Measurements from ENCODE around the gene NPTX2. TPM values are rescaled to one million over a fixed set of nuclear protein-coding genes. Genes with fewer than 3 reads are reported as not detected.

The NPTX2 gene
- total RNA-seq, 4 donors from 2014 or later, result 22.4 to 52.5 (median 30.1) TPM

DNA sequence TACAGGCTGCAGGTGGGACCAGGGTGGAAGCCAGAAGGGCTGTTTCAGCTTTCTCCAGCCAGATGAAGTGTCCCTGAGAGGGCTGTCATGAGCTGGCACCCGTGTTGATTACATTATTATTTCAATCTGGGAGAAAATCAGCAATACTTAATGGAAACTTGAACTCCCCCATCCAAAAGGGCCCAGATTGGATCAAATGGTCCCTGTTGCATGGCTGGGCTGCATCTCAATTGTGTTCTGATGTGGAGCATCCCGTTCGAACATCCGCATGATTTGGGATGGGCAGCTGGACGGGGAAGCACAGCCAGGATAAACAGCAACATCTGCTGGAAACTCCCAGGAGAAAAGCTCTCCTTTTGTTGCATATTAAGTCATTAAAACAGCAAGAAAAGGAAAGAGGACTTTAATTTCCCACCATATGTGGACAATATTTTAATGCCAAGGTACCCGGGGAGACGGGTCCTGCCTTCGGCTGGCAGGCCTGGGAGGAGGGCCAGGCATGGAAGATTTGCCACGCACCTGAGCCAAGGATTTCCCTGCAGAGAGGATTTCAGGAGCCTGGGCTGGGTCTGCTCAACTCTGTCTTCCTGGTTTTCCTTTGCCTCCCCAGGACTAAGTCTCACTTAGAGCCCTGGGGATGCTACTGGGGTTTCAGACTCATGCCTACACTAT is 52.4 kb downstream of the NPTX2 start:
- no peak for DNase-seq (ENCODE audit: extremely low spot score)
- 53% methylated on average over 5 of the region's 9 CpGs for WGBS
- H3K36me3 ChIP-seq, result no peaks in the 10 kb centered on the region
- no peak overlapping the region for H3K27ac ChIP-seq (replicated peaks in 1 of 4)
- H3K4me1 ChIP-seq, result no peaks in the 10 kb centered on the region
- H3K27me3 ChIP-seq, result peaks cover 0 to 18% (median 0%) of the 10 kb centered on the region in 4 donors
- no peak overlapping the region for H3K4me3 ChIP-seq
- TF ChIP-seq POLR2A (IDR thresholded peaks at IDR 0.05; ENCODE audit: low read depth), result no peak
- TF ChIP-seq, protein P1, sequence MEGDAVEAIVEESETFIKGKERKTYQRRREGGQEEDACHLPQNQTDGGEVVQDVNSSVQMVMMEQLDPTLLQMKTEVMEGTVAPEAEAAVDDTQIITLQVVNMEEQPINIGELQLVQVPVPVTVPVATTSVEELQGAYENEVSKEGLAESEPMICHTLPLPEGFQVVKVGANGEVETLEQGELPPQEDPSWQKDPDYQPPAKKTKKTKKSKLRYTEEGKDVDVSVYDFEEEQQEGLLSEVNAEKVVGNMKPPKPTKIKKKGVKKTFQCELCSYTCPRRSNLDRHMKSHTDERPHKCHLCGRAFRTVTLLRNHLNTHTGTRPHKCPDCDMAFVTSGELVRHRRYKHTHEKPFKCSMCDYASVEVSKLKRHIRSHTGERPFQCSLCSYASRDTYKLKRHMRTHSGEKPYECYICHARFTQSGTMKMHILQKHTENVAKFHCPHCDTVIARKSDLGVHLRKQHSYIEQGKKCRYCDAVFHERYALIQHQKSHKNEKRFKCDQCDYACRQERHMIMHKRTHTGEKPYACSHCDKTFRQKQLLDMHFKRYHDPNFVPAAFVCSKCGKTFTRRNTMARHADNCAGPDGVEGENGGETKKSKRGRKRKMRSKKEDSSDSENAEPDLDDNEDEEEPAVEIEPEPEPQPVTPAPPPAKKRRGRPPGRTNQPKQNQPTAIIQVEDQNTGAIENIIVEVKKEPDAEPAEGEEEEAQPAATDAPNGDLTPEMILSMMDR (IDR thresholded peaks at IDR 0.05), result no peak
- TF ChIP-seq POLR2AphosphoS5 (IDR thresholded peaks at IDR 0.05), result no peak
- TF ChIP-seq EP300 (IDR thresholded peaks at IDR 0.05), result no peak
- H3K9me3 ChIP-seq, result peaks cover 0 to 27% (median 15%) of the 10 kb centered on the region in 4 donors
- intact Hi-C loops (cut with DNase I), result no loop called here

DNA sequence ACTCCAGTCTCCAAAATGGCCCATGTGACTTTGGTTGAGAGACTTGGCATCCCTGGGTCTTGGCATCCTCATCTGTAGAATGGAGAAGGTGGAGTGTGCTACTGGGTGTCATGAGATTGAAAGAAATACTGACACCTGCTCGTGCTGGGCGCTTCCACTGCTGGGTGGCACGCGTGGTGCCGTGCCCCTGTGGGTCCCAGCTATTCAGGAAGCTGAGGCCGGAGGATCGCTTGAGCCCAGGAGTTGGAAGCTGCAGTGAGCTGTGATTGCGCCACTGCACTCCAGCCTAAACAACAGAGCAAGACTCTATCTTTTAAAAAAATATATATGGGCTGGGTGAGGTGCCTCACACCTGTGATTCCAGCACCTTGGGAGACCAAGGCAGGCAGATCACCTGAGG is 53.1 kb downstream of the NPTX2 start:
- Histone ChIP-seq H3K4me1 (no peaks in the 10 kb centered on the region), H3K4me3 (no peak overlapping the region), H3K36me3 (no peaks in the 10 kb centered on the region), H3K27me3 (peaks cover 0 to 12% (median 0%) of the 10 kb centered on the region in 4 donors), H3K9me3 (peaks cover 0 to 24% (median 14%) of the 10 kb centered on the region in 4 donors), H3K27ac (replicated peaks in 1 of 4) (no peak overlapping the region)
- intact Hi-C loops (cut with DNase I), result no loop called here
- 94% methylated on average over 8 of the region's 8 CpGs for WGBS
- TF ChIP-seq, protein P1 (IDR thresholded peaks at IDR 0.05), result no peak
- TF ChIP-seq EP300 (IDR thresholded peaks at IDR 0.05) (no peak), POLR2AphosphoS5 (IDR thresholded peaks at IDR 0.05) (no peak), POLR2A (IDR thresholded peaks at IDR 0.05; ENCODE audit: low read depth) (no peak)
- no peak for DNase-seq (ENCODE audit: extremely low spot score)

DNA sequence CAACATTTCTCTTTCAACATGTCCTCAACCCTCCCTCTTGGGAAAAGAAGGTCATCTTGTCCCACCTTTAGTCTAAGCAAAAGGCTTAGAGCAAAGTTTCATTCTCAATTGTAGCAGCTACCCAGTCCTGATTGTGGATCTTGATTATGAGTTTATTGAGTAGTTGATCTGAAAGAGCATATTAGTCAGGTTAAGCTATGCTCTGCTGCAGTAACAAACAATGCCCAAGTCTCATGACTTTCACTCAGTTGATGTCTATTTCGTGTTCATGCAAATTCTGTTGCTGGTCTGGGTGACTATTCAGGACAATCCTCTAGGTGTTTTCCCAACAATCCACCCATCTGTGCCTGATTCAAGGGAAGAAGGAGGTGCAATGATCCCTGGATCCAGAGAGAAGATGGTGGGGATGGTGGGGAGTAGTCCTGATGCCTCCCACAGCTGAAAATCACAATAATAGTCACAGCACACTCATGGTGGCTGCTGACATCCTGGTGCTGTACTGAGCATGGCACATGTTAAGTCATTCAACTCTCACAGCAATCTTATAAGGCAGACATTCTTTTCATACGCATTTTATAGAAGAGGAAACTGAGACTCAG is 54.7 kb downstream of the NPTX2 start:
- Histone ChIP-seq H3K4me3 (no peak overlapping the region), H3K27me3 (peaks cover 0 to 15% (median 0%) of the 10 kb centered on the region in 4 donors), H3K36me3 (no peaks in the 10 kb centered on the region), H3K9me3 (peaks cover 0 to 24% (median 14%) of the 10 kb centered on the region in 4 donors), H3K27ac (replicated peaks in 1 of 4) (no peak overlapping the region), H3K4me1 (no peaks in the 10 kb centered on the region)
- 69% methylated on average over 2 of the region's 2 CpGs for WGBS
- TF ChIP-seq POLR2AphosphoS5 (IDR thresholded peaks at IDR 0.05) (no peak), POLR2A (IDR thresholded peaks at IDR 0.05; ENCODE audit: low read depth) (no peak), EP300 (IDR thresholded peaks at IDR 0.05) (no peak)
- TF ChIP-seq, protein P1 (IDR thresholded peaks at IDR 0.05), result no peak
- DNase-seq (ENCODE audit: extremely low spot score), result no peak
- intact Hi-C loops (cut with DNase I), result no loop called here

DNA sequence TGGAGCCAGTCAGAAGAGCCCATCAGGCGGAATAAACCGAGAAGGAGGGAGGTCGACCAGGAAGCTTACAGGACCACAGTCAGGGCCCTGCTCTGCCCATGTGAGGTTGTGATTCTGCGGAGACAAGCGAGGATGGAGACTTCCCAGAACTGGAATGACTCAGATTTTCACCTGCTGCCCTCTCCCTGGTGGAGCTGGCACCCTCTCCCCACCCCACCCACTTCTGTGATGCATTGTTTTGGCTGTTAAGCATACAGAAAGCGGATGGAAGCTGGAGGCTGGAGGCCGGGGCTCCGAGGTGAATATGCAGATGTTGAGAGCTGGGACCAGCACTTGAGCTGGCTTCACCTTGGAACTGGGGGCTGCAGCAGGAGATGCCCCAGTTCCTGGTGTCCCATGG is 57.4 kb downstream of the NPTX2 start:
- peaks cover 0 to 42% (median 21%) of the 10 kb centered on the region in 4 donors for H3K9me3 ChIP-seq
- intact Hi-C loops (cut with DNase I), result no loop called here
- H3K27ac ChIP-seq (replicated peaks in 1 of 4), result no peak overlapping the region
- WGBS, result 79% methylated on average over 8 of the region's 8 CpGs
- DNase-seq (ENCODE audit: extremely low spot score), result no peak
- peaks cover 0 to 19% (median 0%) of the 10 kb centered on the region in 4 donors for H3K27me3 ChIP-seq
- no peaks in the 10 kb centered on the region for H3K4me1 ChIP-seq
- no peaks in the 10 kb centered on the region for H3K36me3 ChIP-seq
- TF ChIP-seq POLR2AphosphoS5 (IDR thresholded peaks at IDR 0.05) (no peak), POLR2A (IDR thresholded peaks at IDR 0.05; ENCODE audit: low read depth) (no peak), EP300 (IDR thresholded peaks at IDR 0.05) (no peak)
- TF ChIP-seq, protein P1 (IDR thresholded peaks at IDR 0.05), result no peak
- H3K4me3 ChIP-seq, result no peak overlapping the region
